ENCODE results near the gene PIM1.

DNA sequence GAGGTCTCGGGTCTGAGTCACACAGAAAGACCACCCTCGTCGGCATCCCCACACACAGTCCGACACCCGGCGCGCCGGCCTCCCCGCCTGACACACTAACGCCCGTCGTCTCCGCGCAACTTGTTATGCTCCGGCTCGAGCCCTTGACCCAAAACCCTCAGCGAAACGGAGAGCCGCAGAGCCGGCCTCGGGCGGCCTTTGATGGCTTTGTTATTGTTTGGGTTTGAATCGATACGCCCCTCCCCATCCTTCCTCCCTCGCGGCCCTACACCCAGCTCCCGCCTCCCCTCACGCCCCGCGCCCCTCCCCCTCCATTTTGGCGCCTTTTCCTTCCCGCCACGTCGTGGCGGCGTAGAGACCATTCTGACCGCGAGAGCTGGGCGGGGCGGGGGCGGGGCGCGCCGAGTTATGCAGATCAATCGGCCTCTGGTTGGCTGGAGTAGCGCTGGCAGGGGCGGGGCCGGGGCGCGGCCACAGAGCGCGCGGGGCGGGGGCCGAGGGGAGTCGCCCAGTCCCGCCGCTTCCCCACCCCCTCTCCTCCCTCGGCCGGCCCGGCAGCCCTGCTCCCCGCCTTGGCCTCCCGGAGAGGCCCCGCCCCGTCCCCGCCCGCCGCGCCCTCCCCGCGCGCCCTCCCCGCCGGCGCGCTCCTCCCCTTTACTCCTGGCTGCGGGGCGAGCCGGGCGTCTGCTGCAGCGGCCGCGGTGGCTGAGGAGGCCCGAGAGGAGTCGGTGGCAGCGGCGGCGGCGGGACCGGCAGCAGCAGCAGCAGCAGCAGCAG is at the start of gene PIM1:
- TF ChIP-seq CTCF (IDR thresholded peaks at IDR 0.05), result no peak
- peak; percentile 95 to 98 for TF ChIP-seq POLR2A (IDR thresholded peaks at IDR 0.05)
